D721Med (cell line): Measurements from ENCODE around the gene MAP1LC3B.
A peak's percentile ranks its signal among the peaks of the same experiment; 100 is the strongest.

Experiments
- DNase-seq: peaks from one replicate; pipeline ENCODE4 v3.0.0; 2011; ENCODE audit warnings: low spot score; ENCODE audit not compliant: insufficient read length
- FAIRE-seq: peaks from 2 replicates; lab custom pipeline; 2011; peaks lifted over from hg19 to GRCh38; lab: Jason Lieb, UNC
- TF ChIP-seq, protein P1 (sequence below): IDR thresholded peaks from 2 replicates; pipeline ENCODE4 v1.5.1; 2012; ENCODE audit warnings: mild to moderate bottlenecking, control low read depth; ENCODE audit not compliant: insufficient read depth; ENCODE audit errors: missing control alignments

The MAP1LC3B gene

DNA sequence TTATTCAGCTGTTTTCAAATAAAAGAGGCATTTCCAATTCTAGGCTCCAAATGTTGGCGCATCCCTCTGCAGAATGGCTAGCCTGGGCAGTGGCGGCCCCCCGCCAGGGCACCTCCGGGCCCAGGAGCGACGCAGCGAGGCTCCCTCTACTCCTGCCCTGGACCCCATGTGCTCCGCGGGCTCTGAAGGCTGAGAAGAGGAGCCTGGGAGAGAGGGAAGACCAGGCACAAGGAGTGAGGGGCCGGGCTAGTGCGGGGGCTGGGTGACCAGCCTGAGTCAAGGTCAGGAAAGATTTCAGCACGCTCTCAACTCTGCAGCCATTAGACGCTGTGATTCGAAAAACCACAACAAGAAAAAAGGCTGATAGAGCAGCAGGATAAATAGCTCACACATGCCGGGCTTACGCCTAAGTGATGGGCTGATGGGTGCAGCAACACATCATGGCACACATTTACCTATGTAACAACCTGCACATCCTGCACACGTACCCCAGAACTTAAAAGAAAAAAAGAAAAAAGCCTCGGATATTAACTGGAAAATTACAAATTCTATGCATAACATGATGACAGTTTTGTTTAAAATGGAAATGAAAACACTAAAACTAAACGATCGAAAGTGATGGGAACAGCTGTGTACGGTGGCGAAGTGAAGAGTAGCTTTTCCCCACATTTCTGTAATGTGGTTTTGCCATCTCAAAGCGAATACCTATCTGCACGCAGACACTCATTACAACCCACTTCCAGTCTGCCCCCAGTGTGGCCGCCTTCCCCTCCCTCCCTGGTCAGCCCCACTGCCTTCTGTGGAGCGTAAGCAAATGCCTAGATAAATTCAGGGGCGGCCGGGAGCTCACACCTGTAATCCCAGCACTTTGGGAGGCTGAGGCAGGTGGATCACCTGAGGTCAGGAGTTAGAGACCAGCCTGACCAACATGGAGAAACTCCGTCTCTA lies 44.4 kb downstream of the MAP1LC3B start:
- DNase-seq (no peak), FAIRE-seq (no peak)
- TF ChIP-seq, protein P1, sequence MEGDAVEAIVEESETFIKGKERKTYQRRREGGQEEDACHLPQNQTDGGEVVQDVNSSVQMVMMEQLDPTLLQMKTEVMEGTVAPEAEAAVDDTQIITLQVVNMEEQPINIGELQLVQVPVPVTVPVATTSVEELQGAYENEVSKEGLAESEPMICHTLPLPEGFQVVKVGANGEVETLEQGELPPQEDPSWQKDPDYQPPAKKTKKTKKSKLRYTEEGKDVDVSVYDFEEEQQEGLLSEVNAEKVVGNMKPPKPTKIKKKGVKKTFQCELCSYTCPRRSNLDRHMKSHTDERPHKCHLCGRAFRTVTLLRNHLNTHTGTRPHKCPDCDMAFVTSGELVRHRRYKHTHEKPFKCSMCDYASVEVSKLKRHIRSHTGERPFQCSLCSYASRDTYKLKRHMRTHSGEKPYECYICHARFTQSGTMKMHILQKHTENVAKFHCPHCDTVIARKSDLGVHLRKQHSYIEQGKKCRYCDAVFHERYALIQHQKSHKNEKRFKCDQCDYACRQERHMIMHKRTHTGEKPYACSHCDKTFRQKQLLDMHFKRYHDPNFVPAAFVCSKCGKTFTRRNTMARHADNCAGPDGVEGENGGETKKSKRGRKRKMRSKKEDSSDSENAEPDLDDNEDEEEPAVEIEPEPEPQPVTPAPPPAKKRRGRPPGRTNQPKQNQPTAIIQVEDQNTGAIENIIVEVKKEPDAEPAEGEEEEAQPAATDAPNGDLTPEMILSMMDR = no peak

GRCh38 chr16:87437327-87437726 lies 45.2 kb downstream of the MAP1LC3B start:
- FAIRE-seq (no peak), DNase-seq (no peak)
- TF ChIP-seq, protein P1 = no peak

DNA sequence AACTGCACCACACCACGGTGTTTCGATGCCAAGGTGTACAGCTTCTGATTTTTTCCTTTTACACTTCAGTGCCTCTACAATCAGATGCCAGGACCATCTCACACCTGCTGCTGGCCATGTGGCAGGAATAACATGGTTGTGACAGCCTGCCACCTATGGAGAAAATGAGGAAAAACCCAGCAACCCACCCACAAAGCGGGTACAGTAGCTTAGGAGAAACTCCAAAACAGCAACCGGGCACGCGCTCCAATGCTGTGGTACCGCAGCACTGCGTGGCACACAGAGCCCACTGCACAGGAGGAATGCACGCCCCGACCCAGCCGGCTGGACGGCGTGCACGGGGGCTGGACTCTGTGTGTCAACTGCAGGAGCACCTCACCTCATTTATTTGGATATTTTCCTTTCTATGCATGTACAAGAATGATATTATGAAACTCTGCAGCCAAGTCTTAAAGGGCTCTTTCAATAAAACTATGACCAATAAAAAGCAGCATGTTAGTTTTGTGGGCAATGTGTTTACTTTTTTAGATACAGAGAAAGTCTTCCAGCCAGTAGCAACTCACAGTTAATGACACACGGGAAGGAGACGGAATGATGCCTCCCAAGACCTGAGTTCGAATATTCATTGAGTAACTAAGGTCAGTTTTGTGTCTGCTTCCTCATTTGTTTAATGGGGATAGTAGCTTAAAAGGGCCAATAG lies 45.9 kb downstream of the MAP1LC3B start:
- DNase-seq (no peak), FAIRE-seq (no peak)
- TF ChIP-seq, protein P1 = peak; percentile 22

DNA sequence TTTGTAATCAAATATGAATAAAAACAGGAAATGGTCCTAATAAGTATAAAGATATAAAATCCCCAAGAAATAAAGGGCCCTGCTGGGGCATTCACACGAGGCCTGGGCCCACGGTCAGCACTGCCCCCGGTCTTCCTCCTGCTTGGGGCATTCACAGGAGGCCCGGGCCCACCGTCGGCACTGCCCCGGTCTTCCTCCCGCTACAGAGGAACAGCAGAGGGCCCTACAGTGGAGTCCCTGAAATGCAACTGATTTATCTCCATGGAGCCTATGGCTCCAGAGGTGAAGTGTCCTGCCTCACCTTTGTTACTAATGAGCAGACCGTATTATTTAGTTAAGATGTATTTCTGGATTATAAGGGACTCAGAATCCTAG lies 46.5 kb downstream of the MAP1LC3B start:
- DNase-seq (no peak), FAIRE-seq (no peak)
- TF ChIP-seq, protein P1 = no peak

DNA sequence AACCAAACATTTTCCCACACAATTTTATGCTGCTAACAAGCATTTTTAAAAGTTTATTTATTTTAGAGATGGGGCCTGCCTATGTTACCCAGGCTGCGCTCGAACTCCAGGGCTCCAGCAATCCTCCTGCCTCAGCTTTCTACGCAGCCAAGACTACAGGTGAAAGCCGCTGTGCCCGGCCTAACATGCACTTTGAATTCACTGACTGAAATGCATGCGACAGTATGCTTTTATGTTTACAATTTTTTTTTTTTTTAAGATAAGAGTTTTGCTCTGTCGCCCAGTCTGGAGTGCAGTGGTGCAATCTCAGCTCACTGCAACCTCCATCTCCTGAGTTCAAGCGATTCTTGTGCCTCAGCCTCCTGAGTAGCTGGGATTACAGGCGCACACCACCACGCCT lies 47.8 kb downstream of the MAP1LC3B start:
- TF ChIP-seq, protein P1 = no peak
- DNase-seq (no peak), FAIRE-seq (no peak)

GRCh38 chr16:87441886-87442580 lies 49.9 kb downstream of the MAP1LC3B start:
- TF ChIP-seq, protein P1 = no peak
- DNase-seq = no peak
- FAIRE-seq = no peak
